HG02938 (cell line): ENCODE measurements around the gene MCMBP.
"Not testable (repeated sequence)": the region's sequence is repeated elsewhere in the genome, so short reads cannot be mapped to it uniquely, and the experiment has no call there.

Source experiments
- ATAC-seq: cut with Tn5 transposase; IDR thresholded peaks from one replicate; pipeline ENCODE4 v1.9.1; 2021; ENCODE audit warnings: mild to moderate bottlenecking, moderate library complexity; ENCODE audit not compliant: unreplicated experiment

Gene MCMBP

GRCh38 chr10:119883901-119884611 lies 11.4 kb upstream of the MCMBP start:
- ATAC-seq: not testable (repeated sequence)

DNA sequence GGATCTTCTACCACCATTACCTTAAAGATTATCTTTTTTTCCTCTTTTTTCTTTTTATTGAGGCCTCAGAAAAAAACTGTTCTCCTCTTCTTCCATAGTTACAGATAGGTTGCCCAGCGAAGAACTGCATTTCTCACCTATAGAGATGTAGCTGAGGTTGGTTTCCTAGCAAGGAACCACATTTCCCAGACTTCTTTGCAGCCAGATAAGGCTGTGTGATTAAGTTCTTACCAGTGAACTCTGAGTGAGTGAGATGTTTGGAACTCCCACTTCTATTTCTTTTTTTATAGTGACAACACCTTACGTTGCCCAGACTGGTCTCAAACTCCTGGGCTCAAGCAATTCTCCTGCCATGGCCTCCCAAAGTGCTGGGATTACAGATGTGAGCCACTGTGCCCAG lies 5.9 kb upstream of the MCMBP start:
- no peak for ATAC-seq

- peak; percentile 83 for ATAC-seq
Measured at GRCh38 chr10:119872860-119873681, 428 bp upstream of the MCMBP start.

DNA sequence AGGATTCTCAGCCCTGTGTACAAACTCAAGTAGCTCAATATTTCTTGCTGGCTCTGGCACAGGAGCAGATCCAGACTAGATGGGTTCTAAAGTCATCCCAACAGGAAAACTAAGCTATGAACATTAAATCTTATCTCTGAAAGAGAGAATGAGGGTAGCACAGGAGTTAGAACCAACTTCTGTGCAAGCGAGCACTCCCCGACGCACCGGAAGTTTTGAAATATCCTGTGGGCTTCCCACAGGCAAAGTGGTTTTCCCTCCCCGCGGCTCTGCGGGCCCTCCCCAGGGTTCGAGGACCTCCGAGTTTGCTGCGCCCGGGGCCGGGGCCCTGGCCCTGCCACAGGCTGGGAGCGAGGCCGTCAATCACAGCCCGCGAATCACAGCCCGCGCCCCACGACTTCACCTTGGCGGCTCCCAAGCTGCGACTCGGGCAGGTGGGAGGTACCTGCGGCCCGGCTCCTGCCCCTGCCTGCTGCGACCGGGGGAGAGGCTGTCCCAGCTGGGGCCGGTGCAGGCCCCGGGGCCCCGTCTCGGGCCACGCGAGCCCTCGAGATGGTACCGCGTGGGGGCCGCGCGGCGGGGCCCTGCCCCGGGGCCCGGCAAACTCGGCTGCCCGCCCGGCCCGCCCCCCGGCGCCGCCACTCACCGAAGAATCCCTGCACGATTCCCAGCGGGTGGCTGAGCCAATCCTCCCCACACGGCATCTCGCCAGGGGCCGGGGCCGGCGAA lies 598 bp downstream of the MCMBP start:
- ATAC-seq: peak; percentile 33

DNA sequence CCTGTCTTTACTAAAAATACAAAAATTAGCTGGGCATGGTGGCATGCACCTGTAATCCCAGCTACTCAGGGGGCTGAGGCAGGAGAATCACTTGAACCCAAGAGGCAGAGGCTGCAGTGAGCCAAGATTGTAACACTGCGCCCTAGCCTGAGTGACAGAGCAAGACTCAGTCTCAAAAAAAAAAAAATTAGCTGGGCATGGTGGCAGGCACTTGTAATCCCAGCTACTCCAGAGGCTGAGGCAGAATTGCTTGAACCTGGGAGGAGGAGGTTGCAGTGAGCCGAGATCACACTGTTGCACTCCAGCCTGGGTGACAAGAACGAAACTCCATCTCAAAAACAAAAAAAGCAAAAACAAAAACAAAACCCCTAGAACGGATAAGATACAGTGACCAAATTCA lies 3.2 kb downstream of the MCMBP start:
- not testable (repeated sequence) for ATAC-seq

- ATAC-seq: no peak
Measured at GRCh38 chr10:119867317-119867716, 5.3 kb downstream of the MCMBP start.

DNA sequence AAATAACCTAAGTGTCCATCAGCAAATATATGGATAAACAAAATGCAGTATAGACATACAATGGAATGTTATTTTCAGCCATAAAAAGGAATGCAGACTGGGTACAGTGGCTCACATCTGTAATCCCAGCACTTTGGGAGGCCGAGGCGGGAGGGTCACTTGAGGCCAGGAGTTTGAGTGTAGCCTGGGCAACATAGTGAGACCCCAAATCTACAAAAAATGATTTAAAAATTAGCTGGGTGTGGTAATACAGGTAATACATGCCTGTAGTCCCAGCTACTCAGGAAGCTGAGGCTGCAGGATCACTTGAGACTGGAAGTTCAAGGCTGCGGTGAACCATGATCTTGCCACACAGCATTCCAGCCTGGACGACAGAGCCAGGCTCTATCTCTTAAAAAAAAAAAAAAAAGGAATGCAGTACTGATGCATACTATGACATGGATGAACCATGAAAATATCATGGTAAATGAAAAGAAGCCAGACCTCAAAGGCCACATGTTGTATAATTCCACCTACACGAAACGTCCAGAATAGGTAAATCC lies 6.9 kb downstream of the MCMBP start:
- ATAC-seq: no peak

DNA sequence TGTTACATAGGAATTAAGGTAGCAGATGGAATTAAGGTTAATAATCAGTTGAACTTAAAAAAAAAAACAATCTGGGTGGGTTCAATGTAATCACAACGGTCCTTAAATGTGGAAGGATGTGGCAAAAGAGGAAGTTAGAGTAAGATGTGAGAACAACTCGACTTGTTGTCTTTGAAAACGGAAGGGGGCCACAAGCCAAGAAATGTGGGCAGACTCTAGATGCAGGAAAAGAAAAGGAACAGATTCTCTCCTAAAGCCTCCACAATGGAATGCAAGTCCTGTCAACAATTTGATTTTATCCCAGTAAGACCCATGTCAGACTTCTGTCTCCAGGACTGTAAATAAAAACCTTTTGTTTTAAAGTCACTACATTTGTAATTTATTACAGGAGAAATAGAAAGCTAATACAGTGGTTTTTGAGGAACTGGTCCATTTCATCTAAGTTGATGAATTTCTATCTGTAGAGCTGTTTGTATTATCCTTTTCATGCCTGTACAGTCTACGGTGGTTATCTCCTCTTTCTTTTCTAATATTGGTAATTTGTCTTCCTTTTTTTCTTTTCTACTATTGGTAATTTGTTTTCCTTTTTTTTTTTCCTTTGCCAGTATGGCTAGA lies 8.6 kb downstream of the MCMBP start:
- ATAC-seq: no peak

DNA sequence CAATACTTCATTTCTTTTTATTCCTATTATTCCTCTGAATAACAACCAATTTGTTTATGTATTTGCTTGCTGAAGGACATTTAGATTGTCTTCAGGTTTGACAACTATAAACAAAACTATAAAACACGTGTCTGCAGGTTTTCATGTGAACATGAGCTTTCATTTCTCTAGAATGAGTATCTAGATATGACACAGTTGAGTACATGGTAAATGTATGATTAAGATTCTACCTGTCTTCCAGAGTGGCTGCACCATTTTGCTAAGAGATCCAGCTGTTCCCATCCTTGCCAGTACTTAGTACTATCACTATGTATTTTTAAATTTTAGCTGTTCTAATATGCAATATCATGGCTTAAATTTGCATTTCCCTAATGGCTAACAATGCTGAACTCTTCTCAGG lies 10.1 kb downstream of the MCMBP start:
- no peak for ATAC-seq

GRCh38 chr10:119860866-119861607 lies 11.6 kb downstream of the MCMBP start:
- no peak for ATAC-seq

DNA sequence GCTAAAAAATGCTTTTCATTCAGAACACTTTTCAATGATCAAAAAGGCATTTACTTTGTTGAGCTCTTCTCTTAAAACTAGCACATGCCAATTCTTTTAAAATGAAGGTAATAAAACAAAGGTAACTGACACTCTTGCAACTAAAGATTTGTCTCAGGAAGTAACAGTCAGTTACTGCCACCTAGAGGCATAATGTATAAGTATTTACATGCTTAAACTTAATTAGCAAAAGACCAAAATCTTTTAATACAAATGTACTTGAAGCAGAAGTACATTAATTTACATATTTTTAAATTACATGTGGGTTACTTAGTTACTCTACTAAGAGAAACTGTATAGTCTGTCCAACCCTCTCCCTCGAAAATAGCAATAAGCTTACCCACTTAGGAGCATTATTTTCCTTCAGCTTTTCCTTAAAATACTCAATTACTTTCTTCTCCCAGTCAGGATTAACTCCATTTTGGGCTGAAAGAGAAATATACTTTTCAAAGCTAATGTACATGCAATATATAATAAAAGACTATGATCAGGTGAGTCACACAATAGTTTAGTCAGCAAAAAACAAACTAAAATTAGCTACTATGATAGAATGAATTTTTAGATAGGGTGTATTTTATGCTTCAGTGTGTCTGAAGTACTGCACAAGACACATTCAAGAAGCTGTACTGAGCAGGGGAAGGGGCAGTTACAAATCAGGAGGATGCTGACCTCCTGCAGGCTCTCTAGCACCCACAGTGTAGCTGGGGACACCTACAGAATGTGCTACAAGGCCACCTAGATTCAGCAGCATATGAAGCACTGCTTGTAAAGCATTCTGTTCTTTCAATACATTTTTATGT lies 13.0 kb downstream of the MCMBP start:
- ATAC-seq: no peak

- no peak for ATAC-seq
Measured at GRCh38 chr10:119858063-119858462, 14.6 kb downstream of the MCMBP start.

DNA sequence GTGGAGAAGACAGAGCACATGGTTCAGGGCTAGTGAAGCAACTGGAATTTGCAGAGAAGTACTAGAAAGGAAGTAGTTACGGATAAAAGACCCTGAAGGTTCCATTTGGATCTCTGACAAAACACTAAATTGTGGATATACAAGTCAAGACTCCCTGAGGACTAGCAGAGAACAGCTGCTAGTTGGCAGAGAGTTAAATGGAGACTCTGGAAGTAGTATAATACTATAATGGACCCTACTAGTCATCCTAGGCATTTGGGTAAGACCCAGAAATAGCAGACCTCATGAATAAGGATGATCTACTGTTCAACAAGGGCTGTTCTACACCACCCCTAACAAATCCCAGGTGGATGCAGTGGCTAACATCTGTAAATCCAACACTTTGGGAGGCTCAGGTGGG lies 19.1 kb downstream of the MCMBP start:
- no peak for ATAC-seq

DNA sequence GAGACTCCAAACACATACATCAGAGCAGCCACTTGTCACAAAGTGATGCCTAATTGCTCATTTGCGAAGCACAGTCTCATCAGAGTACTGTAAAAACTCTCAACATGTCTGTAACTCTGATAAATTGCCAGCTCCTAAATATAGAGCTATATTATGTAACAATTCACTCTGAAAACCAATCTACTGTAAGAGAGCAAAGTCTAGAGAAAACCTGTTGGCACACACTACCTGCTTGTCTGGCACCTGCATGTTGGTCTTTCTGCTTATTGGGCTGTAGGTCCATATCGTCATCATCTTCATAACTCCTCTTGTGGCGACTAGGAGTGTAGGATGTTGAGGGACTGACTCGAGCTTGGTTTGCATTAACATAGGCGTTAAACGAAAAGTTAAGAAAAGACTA lies 19.8 kb downstream of the MCMBP start:
- no peak for ATAC-seq

DNA sequence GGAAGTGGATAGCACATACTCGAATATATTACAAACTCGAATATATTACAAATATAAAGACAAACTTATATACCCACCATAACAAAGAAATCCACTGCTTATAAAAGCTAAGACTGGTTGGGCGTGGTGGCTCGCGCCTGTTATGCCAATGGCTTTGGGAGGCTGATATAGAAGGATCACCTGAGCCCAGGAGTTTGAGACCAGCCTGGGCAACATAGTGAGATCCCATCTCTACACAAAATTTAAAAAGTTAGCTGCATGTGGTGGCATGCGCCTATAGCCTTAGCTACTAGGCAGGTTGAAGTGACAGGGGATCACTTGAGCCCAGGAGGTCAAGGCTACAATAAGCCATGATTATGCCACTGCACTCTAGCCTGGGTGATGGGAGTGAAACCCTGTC lies 20.4 kb downstream of the MCMBP start:
- ATAC-seq: no peak

- no peak for ATAC-seq
Measured at GRCh38 chr10:119849944-119850343, 22.7 kb downstream of the MCMBP start.

DNA sequence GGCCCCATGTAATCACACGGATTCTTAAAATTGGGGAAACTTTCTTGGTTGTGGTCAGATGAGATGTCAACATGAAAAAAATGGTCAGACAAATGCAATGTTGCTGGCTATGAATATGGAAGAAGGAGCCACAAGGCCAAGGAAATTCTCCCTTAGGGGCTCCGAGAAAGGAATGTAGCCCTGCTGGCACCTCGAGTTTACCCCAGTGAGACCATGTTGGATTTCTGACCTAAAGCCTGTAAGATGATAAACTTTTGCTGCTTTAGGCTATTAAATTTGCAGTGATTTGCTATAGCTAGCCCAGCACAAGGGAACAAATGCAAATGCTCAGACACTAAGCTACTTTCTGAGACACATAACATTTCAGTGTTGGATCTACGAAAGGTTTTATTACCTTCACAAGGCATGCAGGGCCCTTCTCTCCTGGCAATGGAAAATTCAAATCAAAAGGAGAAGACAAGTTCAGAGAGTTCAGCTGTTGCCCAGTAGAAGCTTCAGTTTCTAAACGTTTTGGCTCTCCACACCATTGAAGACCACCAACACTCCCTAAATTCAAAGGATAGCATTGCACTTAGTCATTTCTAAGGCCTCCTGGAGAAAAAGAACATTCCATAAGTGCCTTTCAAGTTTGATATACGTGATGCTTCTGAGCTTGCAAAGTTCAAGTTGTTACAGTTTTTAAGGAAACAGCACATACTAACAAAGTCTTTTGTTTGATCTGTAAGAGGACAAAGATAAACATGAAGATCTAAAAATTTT lies 23.4 kb downstream of the MCMBP start:
- no peak for ATAC-seq

- no peak for ATAC-seq
Measured at GRCh38 chr10:119845656-119846055, 27.0 kb downstream of the MCMBP start.

- ATAC-seq: no peak
Measured at GRCh38 chr10:119834188-119834587, 38.5 kb downstream of the MCMBP start.
